CD14-positive monocyte (primary cell): ENCODE results near the gene POU2F2. TPM values are rescaled to one million over a fixed set of nuclear protein-coding genes. Genes with fewer than 3 reads are reported as not detected.

ENCODE experiments used
- DNase-seq, 3 donors: peaks; one replicate each; pipeline ENCODE4 v3.0.0-alpha.2; 2011 to 2022
- H2AFZ ChIP-seq: 2 replicates; pipeline ENCODE4 v1.6.0; 2012; ENCODE audit warnings: mild to moderate bottlenecking, low read depth, low read length, inconsistent platforms; ENCODE audit not compliant: insufficient read depth, poor library complexity, severe bottlenecking
- H3K27ac ChIP-seq, 2 donors: 1 replicate in 1 of 2; 2 replicates in 1 of 2; pipeline ENCODE4 v1.5.1; 2012 to 2013; ENCODE audit warnings: low read length in 2 of 2, control low read depth in 1 of 2, inconsistent platforms in 1 of 2, low read depth in 1 of 2, mild to moderate bottlenecking in 1 of 2
- H3K27me3 ChIP-seq, 2 donors: one replicate each; pipeline versions ENCODE4 v1.6.0 to v1.6.1; 2011 to 2013; ENCODE audit warnings: low read length in 2 of 2; ENCODE audit not compliant: control insufficient read depth in 2 of 2, insufficient read depth in 2 of 2
- H3K36me3 ChIP-seq, 2 donors: replicated peaks in 1 of 2; 1 replicate in 1 of 2; 2 replicates in 1 of 2; pipeline versions ENCODE4 v1.5.1 to v1.6.1; 2012 to 2013; ENCODE audit warnings: low read length in 2 of 2, control low read depth in 1 of 2, inconsistent platforms in 1 of 2, mild to moderate bottlenecking in 1 of 2; ENCODE audit not compliant: insufficient read depth in 2 of 2, control insufficient read depth in 1 of 2
- H3K4me1 ChIP-seq, 2 donors: 1 replicate in 1 of 2; 2 replicates in 1 of 2; pipeline versions ENCODE4 v1.5.1 to v1.6.1; 2012 to 2013; ENCODE audit warnings: low read length in 2 of 2, control low read depth in 1 of 2, inconsistent platforms in 1 of 2, mild to moderate bottlenecking in 1 of 2, moderate library complexity in 1 of 2; ENCODE audit not compliant: insufficient read depth in 2 of 2, control insufficient read depth in 1 of 2
- H3K4me2 ChIP-seq: replicated peaks from 2 replicates; pipeline ENCODE3; 2012; ENCODE audit warnings: low read length, moderate library complexity, mild to moderate bottlenecking; ENCODE audit not compliant: poor library complexity, severe bottlenecking; ENCODE audit errors: extremely low read depth
- H3K4me3 ChIP-seq, 3 experiments: fragments of 200-600 bp in 1 of 3; sonication (generic) in 1 of 3; replicated peaks in 1 of 3; 1 replicate in 2 of 3; 2 replicates in 1 of 3; pipeline ENCODE4 v1.5.1; 2011 to 2013; ENCODE audit warnings: low read length in 3 of 3, mild to moderate bottlenecking in 3 of 3, control low read depth in 2 of 3, low read depth in 2 of 3, inconsistent platforms in 1 of 3, moderate library complexity in 1 of 3
- H3K79me2 ChIP-seq: 2 replicates; pipeline ENCODE4 v1.6.0; 2012; ENCODE audit warnings: mild to moderate bottlenecking, control low read depth, inconsistent platforms, low read length, moderate library complexity; ENCODE audit not compliant: insufficient read depth
- H3K9ac ChIP-seq: 2 replicates; pipeline ENCODE4 v1.6.0; 2017; ENCODE audit warnings: low read length, mild to moderate bottlenecking; ENCODE audit not compliant: insufficient read depth, poor library complexity, severe bottlenecking
- H3K9me3 ChIP-seq, 2 donors: replicated peaks in 1 of 2; 1 replicate in 1 of 2; 2 replicates in 1 of 2; pipeline versions ENCODE4 v1.5.1 to v1.6.1; 2012 to 2013; ENCODE audit warnings: low read length in 2 of 2, control low read depth in 1 of 2; ENCODE audit not compliant: control insufficient read depth in 1 of 2, insufficient read depth in 1 of 2
- H4K20me1 ChIP-seq: 2 replicates; pipeline ENCODE4 v1.6.0; 2012; ENCODE audit warnings: mild to moderate bottlenecking, low read length, control low read depth, moderate library complexity; ENCODE audit not compliant: insufficient read depth
- H3K27ac Mint-ChIP-seq, 7 donors: one replicate each; pipeline ENCODE4 v1.8.0; 2020; ENCODE audit warnings: mild to moderate bottlenecking in 7 of 7, mixed read lengths in 7 of 7, moderate library complexity in 6 of 7, inconsistent platforms in 2 of 7
- H3K27me3 Mint-ChIP-seq, 3 donors: one replicate each; pipeline ENCODE4 v1.8.0; 2021 to 2022; ENCODE audit warnings: low read depth in 3 of 3, mild to moderate bottlenecking in 3 of 3, mixed read lengths in 3 of 3, moderate library complexity in 3 of 3, inconsistent platforms in 1 of 3
- H3K36me3 Mint-ChIP-seq, 2 donors: one replicate each; pipeline ENCODE4 v1.8.0; 2020; ENCODE audit warnings: mixed read lengths in 2 of 2, inconsistent platforms in 1 of 2, mild to moderate bottlenecking in 1 of 2
- H3K4me1 Mint-ChIP-seq: one replicate; pipeline ENCODE4 v1.8.0; 2020; ENCODE audit warnings: mild to moderate bottlenecking, mixed read lengths
- H3K4me3 Mint-ChIP-seq, 2 donors: one replicate each; pipeline ENCODE4 v1.8.0; 2020; ENCODE audit warnings: mild to moderate bottlenecking in 2 of 2, mixed read lengths in 2 of 2, moderate library complexity in 1 of 2
- H3K9me3 Mint-ChIP-seq, 7 donors: one replicate each; pipeline ENCODE4 v1.8.0; 2020 to 2022; ENCODE audit warnings: mixed read lengths in 7 of 7, mild to moderate bottlenecking in 6 of 7, moderate library complexity in 6 of 7, inconsistent platforms in 2 of 7
- CTCF ChIP-seq: fragments of 200-600 bp; IDR thresholded peaks from one replicate; pipeline ENCODE4 v1.8.0; 2022; ENCODE audit warnings: antibody characterized with exemption, mild to moderate bottlenecking
- WGBS: methylation state at CpG from one replicate; pipeline ENCODE4 v1.1.5; 2013; ENCODE audit warnings: missing lambda C conversion rate; ENCODE audit not compliant: insufficient coverage; 5-methylcytosine and 5-hydroxymethylcytosine counted together
- intact Hi-C, 2 donors: fragments of 100-400 bp; cut with micrococcal nuclease; formaldehyde crosslinking; loops; one replicate each; pipeline versions ENCODE4 v1.15.0 to v1.15.1; 2023
- polyA plus RNA-seq, 3 donors: library from polyadenylated mRNA; depleted of rRNA in 1 of 3; unstranded in 2 of 3; stranded (reverse) in 1 of 3; fragments of 300-500 nt in 2 of 3; fragments of >200 nt in 1 of 3; fragmentation: Illumina TruSeq in 2 of 3; gene quantifications; 1 replicate in 2 of 3; 2 replicates in 1 of 3; pipeline ENCODE4 v1.2.3, GENCODE V29; 2012 to 2021

The POU2F2 gene
- polyA plus RNA-seq, 3 donors: 20.0 to 147 (median 28.2) TPM

DNA sequence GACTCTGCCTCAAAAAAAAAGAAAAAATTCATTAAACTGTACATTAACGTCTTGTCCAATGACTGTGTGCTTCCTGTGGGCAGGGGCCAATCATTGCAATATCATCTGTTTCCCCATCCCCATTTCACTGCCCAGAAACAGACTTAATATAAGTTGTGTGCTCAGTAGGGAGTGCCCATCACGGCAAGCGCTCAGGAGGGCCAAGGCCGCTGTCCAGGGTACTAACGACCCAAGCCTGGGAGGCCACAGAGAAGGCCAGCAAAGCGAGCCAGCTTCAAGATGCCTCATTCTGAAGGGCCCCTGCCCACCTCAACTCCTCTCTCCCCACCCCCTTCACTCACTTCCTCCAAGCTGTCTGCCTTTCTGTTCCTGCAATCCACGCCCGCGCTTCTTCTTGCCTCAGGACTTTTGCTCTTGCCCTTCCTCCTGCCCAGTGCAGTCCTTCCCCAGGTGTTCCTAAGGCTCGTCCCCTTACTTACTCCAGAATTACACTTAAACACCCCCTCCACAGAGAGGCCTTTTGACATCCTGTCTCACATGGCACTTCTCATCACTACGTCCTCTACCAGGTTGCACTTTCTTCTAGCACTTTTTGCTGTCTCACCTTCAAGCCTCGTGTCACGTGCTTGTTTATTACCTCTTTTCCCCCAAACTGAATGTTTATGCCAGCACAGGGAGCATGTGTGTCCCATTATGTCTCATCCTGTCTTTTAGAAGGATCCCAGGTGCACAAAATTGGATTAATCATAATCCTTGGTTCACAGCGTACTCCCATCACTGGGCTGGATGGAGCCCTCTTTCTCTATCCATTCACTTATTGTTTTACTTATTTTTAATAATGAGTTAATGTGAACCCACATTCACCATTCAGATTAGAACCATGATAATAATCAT is 11.3 kb upstream of the POU2F2 start:
- H3K27ac Mint-ChIP-seq: peak overlapping the region in 2 of 7 donors; percentile 4 to 44
- intact Hi-C loops: no loop called here
- Histone ChIP-seq H3K9ac (no peak overlapping the region), H4K20me1 (peaks cover 55% of the 10 kb centered on the region), H3K4me3 (no peak overlapping the region), H2AFZ (no peak overlapping the region), H3K79me2 (no peaks in the 10 kb centered on the region), H3K27me3 (no peaks in the 10 kb centered on the region), H3K9me3 (no peaks in the 10 kb centered on the region), H3K4me2 (no peak overlapping the region), H3K4me1 (peaks cover 5 to 6% of the 10 kb centered on the region in 2 donors), H3K27ac (no peak overlapping the region), H3K36me3 (no peaks in the 10 kb centered on the region)
- WGBS: 86% methylated on average over 10 of the region's 14 CpGs
- peaks cover 0 to 6% (median 0%) of the 10 kb centered on the region in 7 donors for H3K9me3 Mint-ChIP-seq
- H3K4me1 Mint-ChIP-seq: peaks cover 17% of the 10 kb centered on the region
- H3K4me3 Mint-ChIP-seq: peak overlapping the region in 1 of 2 donors; percentile 13
- TF ChIP-seq CTCF: no peak
- H3K36me3 Mint-ChIP-seq: peaks cover 3 to 5% of the 10 kb centered on the region in 2 donors
- peaks cover 11 to 14% (median 11%) of the 10 kb centered on the region in 3 donors for H3K27me3 Mint-ChIP-seq
- DNase-seq: no peak

DNA sequence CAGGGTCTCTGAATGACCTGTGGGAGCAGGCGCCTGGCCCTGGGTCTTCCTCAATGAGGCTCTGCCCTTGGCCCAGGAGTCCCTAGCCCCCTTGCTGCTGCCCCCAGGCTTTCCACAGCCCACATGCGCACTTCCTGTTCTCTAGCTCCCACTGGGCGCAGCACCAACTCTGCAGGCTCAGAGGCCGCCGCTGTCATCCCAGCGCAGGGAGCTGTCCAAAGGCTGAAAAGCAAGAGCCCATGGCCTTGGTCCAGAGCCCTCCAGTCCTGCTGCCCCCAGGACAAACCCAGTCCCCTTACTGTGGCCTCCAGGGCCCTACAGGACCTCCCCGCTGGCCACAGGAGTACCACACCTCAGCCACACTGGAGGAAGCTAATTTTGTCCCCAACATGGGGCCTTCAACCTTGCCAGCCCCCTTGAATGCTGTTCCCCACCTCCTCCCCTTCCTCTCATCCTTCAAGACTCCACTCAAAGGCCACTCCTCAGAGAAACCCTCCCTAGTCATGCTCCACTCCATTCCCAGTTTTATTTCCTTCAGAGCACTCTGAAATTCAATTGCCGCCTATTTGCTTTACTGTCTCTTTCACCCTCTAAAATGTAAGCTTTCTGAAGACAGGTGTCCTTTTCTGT is 8.0 kb upstream of the POU2F2 start:
- 11% methylated on average over 7 of the region's 8 CpGs for WGBS
- H3K36me3 ChIP-seq: peaks cover 0 to 7% of the 10 kb centered on the region in 2 donors
- peaks cover 0 to 1% of the 10 kb centered on the region in 2 donors for H3K4me1 ChIP-seq
- H3K9ac ChIP-seq: no peak overlapping the region
- H3K27me3 ChIP-seq: no peaks in the 10 kb centered on the region
- peaks cover 6 to 9% (median 8%) of the 10 kb centered on the region in 3 donors for H3K27me3 Mint-ChIP-seq
- H3K27ac ChIP-seq: no peak overlapping the region
- no peak for TF ChIP-seq CTCF
- H3K9me3 ChIP-seq: no peaks in the 10 kb centered on the region
- peaks cover 8% of the 10 kb centered on the region for H3K4me1 Mint-ChIP-seq
- no peak overlapping the region for H2AFZ ChIP-seq
- H3K9me3 Mint-ChIP-seq: peaks cover 0 to 1% (median 0%) of the 10 kb centered on the region in 7 donors
- DNase-seq: peak in 2 of 3 donors; percentile 25 to 35
- H3K79me2 ChIP-seq: no peaks in the 10 kb centered on the region
- peaks cover 20 to 28% of the 10 kb centered on the region in 2 donors for H3K36me3 Mint-ChIP-seq
- no peak overlapping the region for H3K4me2 ChIP-seq
- H3K27ac Mint-ChIP-seq: no peak overlapping the region
- no peak overlapping the region for H3K4me3 Mint-ChIP-seq
- peaks cover 79% of the 10 kb centered on the region for H4K20me1 ChIP-seq
- intact Hi-C loops: no loop called here
- H3K4me3 ChIP-seq: no peak overlapping the region
